Measurements from ENCODE around the gene INAFM2. TPM values are rescaled to one million over a fixed set of nuclear protein-coding genes. Genes with fewer than 3 reads are reported as not detected.

INAFM2 gene
- total RNA-seq (2022) (14.3 and 16.6 TPM in 2 replicates), Bru-seq, nascent RNA (percentile 62 among the genes with signal in this experiment), BruChase-seq, experiment 1, labeled RNA remaining after a 6-hour chase (percentile 86 among the genes with signal in this experiment), BruChase-seq, experiment 2, labeled RNA remaining after a 2-hour chase (percentile 93 among the genes with signal in this experiment)
- long read RNA-seq, transcript INAFM2-202 (1 exons, 3,052 nt), result major isoform, 7 of 7 reads
- long read RNA-seq, partial matches to known transcripts, result 0 of 7 reads
- long read RNA-seq, other reads (novel, unspliced or antisense), result 0 of 7 reads

DNA sequence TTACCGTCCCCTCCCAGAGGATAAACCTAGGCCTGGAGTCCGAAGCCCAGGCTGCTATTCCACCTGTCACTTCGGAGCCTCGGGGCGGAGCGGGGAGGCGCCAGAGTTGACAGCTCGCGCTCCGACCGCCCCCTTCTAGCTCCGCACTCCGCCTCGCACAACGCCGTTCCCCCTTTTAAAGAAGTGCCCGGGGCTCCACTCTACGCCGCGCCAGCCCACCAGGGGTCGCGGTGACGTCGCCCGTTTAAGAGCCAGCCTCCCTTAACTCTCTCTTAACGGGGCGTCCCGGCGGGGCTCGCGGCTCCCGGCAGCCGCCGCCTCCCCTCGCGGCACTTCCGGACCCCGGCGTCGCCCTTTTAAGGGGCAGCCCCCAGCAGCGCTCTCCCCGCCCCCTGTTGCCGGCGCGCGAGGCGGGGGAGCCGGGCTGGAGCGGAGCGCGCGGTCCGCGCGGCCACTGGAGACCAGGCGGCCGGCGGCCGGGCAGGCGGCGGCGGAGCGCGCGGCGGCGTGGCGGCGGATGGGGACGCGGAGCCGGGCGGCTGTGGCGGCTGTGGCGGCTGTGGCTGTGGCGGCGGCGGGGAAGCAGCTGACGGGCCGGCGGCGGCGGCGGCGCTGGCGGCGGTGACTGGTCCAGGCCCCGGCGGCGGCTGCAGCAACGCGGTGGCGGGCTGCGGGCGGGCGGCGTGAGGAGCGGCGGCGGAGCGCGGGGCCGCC lies at the start of gene INAFM2:
Gene INAFM2, plus strand, starts transcription at position 454 of the 714 bp plus-strand sequence. CDS start 364 bp downstream, outside the sequence.
- DNase-seq, result peak; percentile 87
- no peak for TF ChIP-seq CTCF (IDR thresholded peaks at IDR 0.05; ENCODE audit: unreplicated experiment)
- no peaks in the 10 kb centered on the region for H3K9me3 Mint-ChIP-seq (ENCODE audit: low read depth, unreplicated experiment)
- H3K27ac Mint-ChIP-seq (ENCODE audit: unreplicated experiment), result no peak within 1 kb of the TSS
- CTCF ChIA-PET, result interaction anchor here (0.6 to 1.5 kb wide), 6 partner anchors 10 to 98 kb away, joined by 3 to 23 read pairs (median 4); partner anchors contain the start of gene CCDC9B
- peaks cover 6% of the 10 kb centered on the region for H3K36me3 Mint-ChIP-seq (ENCODE audit: insufficient read depth, unreplicated experiment)
- H3K4me1 Mint-ChIP-seq (ENCODE audit: low read depth, unreplicated experiment), result no peaks in the 10 kb centered on the region
- no peaks in the 10 kb centered on the region for H3K27me3 Mint-ChIP-seq (ENCODE audit: unreplicated experiment)
- intact Hi-C loops (cut with micrococcal nuclease; ENCODE audit: unreplicated experiment), result loop anchor here (5.0 kb wide), 1 partner anchor 99 kb away; no protein-coding TSS in a partner anchor
- peak within 1 kb of the TSS; percentile 66 for H3K4me3 Mint-ChIP-seq (ENCODE audit: low read depth, unreplicated experiment)
- no TSS peak for BruUV-seq (replicated peaks)

DNA sequence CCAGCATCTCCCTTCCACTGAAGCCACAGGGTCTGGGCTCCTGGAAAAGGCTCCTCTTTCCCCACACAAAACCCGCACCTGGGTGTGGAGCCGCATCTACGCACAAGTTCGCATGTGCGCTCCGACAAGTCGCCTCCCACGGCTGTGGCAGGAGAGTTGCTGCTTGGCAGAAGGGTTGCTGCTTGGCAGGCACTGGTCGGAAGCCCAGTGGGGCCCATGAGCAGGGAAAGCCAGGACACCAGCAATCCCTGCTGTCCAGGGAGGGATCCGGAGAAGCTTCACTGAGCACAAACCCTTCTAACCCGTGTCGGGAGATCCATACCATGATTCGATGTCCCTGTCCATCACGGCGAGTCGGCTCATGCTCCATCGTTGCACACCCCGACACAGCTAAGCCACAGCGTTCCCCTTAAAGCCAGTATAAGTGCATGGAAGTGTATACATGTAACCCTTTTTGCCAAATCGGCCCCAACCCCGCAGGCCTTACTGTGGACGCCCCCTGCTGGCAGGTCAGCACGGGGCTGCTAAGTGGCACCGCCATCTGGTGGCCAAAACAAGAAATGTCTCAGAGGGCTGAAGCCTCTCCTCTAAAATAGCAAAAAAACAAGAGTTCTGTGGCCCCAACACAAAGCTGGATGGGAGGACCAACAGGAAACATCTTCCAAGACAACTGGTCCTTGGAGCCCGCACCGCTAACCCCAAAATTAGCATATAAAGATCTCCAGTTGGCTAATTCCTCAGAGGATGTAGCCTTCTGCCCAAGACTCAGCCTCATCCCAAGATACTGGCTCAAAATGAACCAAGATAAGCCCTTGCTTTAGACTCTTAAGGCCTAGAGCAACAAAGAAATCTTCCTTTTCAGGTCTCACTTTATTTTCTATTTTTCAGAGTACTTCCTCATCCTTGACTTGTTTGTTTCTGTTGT lies 48.9 kb upstream of the INAFM2 start:
- peak; percentile 77 for DNase-seq
- H3K4me3 Mint-ChIP-seq (ENCODE audit: low read depth, unreplicated experiment), result no peak overlapping the region
- H3K27me3 Mint-ChIP-seq (ENCODE audit: unreplicated experiment), result no peaks in the 10 kb centered on the region
- intact Hi-C loops (cut with micrococcal nuclease; ENCODE audit: unreplicated experiment), result loop anchor here (1.0 to 5.0 kb wide), 2 partner anchors 57 to 227 kb away; no protein-coding TSS in a partner anchor
- peak; percentile 89 for TF ChIP-seq CTCF (IDR thresholded peaks at IDR 0.05; ENCODE audit: unreplicated experiment)
- H3K4me1 Mint-ChIP-seq (ENCODE audit: low read depth, unreplicated experiment), result no peaks in the 10 kb centered on the region
- BruUV-seq (replicated peaks), result no TSS peak
- H3K36me3 Mint-ChIP-seq (ENCODE audit: insufficient read depth, unreplicated experiment), result peaks cover 5% of the 10 kb centered on the region
- no peak overlapping the region for H3K27ac Mint-ChIP-seq (ENCODE audit: unreplicated experiment)
- no peaks in the 10 kb centered on the region for H3K9me3 Mint-ChIP-seq (ENCODE audit: low read depth, unreplicated experiment)
- CTCF ChIA-PET, result interaction anchor here (0.6 to 4.0 kb wide), 5 partner anchors 35 to 229 kb away, joined by 4 to 39 read pairs (median 7); partner anchors contain the start of gene PAK6

- H3K27ac Mint-ChIP-seq (ENCODE audit: unreplicated experiment), result no peak overlapping the region
- CTCF ChIA-PET, result interaction anchor here (4.0 kb wide), 1 partner anchor 58 kb away, joined by 39 read pairs; no protein-coding TSS in a partner anchor
- H3K36me3 Mint-ChIP-seq (ENCODE audit: insufficient read depth, unreplicated experiment), result peaks cover 5% of the 10 kb centered on the region
- H3K9me3 Mint-ChIP-seq (ENCODE audit: low read depth, unreplicated experiment), result no peaks in the 10 kb centered on the region
- TF ChIP-seq CTCF (IDR thresholded peaks at IDR 0.05; ENCODE audit: unreplicated experiment), result no peak
- H3K4me1 Mint-ChIP-seq (ENCODE audit: low read depth, unreplicated experiment), result no peaks in the 10 kb centered on the region
- no peak overlapping the region for H3K4me3 Mint-ChIP-seq (ENCODE audit: low read depth, unreplicated experiment)
- no peak for DNase-seq
- no TSS peak for BruUV-seq (replicated peaks)
- no peaks in the 10 kb centered on the region for H3K27me3 Mint-ChIP-seq (ENCODE audit: unreplicated experiment)
- intact Hi-C loops (cut with micrococcal nuclease; ENCODE audit: unreplicated experiment), result no loop called here
Observed at GRCh38 chr15:40275523-40275922, 48.0 kb upstream of the INAFM2 start.

DNA sequence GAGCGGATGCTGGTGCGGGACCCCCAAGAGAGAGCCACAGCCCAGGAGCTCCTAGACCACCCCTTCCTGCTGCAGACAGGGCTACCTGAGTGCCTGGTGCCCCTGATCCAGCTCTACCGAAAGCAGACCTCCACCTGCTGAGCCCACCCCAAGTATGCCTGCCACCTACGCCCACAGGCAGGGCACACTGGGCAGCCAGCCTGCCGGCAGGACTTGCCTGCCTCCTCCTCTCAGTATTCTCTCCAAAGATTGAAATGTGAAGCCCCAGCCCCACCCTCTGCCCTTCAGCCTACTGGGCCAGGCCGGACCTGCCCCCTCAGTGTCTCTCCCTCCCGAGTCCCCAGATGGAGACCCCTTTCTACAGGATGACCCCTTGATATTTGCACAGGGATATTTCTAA lies 47.5 kb upstream of the INAFM2 start:
- H3K4me1 Mint-ChIP-seq (ENCODE audit: low read depth, unreplicated experiment), result no peaks in the 10 kb centered on the region
- intact Hi-C loops (cut with micrococcal nuclease; ENCODE audit: unreplicated experiment), result no loop called here
- H3K27ac Mint-ChIP-seq (ENCODE audit: unreplicated experiment), result no peak overlapping the region
- no peak overlapping the region for H3K4me3 Mint-ChIP-seq (ENCODE audit: low read depth, unreplicated experiment)
- peaks cover 5% of the 10 kb centered on the region for H3K36me3 Mint-ChIP-seq (ENCODE audit: insufficient read depth, unreplicated experiment)
- H3K27me3 Mint-ChIP-seq (ENCODE audit: unreplicated experiment), result no peaks in the 10 kb centered on the region
- BruUV-seq (replicated peaks), result no TSS peak
- no peak for DNase-seq
- H3K9me3 Mint-ChIP-seq (ENCODE audit: low read depth, unreplicated experiment), result no peaks in the 10 kb centered on the region
- CTCF ChIA-PET, result interaction anchor here (1.1 kb wide), 1 partner anchor 59 kb away, joined by 3 read pairs; no protein-coding TSS in a partner anchor
- no peak for TF ChIP-seq CTCF (IDR thresholded peaks at IDR 0.05; ENCODE audit: unreplicated experiment)

Data from Calu3 (cell line).